Neural progenitor cell (in vitro differentiated cells): ENCODE measurements around the gene ACTL7B. TPM values are rescaled to one million over a fixed set of nuclear protein-coding genes. Genes with fewer than 3 reads are reported as not detected.

Experiments used
- DNase-seq: peaks from one replicate; pipeline ENCODE4 v3.0.0-alpha.2; 2016; ENCODE audit warnings: low spot score
- H2AFZ ChIP-seq: fragments of 200-600 bp; sonication (generic); replicated peaks from 2 replicates; pipeline ENCODE4 v1.6.1; 2016; ENCODE audit warnings: antibody characterized with exemption
- H3F3A ChIP-seq: fragments of 200-600 bp; sonication (generic); 2 replicates; pipeline ENCODE4 v1.6.1; 2016; ENCODE audit warnings: antibody characterized with exemption, low read depth
- H3K27ac ChIP-seq: fragments of 200-600 bp; sonication (generic); 2 replicates; pipeline ENCODE4 v1.5.1; 2016; ENCODE audit warnings: mild to moderate bottlenecking
- H3K27me3 ChIP-seq: fragments of 200-600 bp; sonication (generic); 2 replicates; pipeline ENCODE4 v1.6.1; 2016; ENCODE audit warnings: mild to moderate bottlenecking, moderate library complexity
- H3K36me3 ChIP-seq: fragments of 200-600 bp; sonication (generic); 2 replicates; pipeline ENCODE4 v1.5.1; 2016
- H3K4me1 ChIP-seq: fragments of 200-600 bp; sonication (generic); 2 replicates; pipeline ENCODE4 v1.6.1; 2016; ENCODE audit warnings: mixed run types
- H3K4me2 ChIP-seq: fragments of 200-600 bp; sonication (generic); 2 replicates; pipeline ENCODE4 v1.6.1; 2016
- H3K4me3 ChIP-seq: fragments of 200-600 bp; sonication (generic); 2 replicates; pipeline ENCODE4 v1.5.1; 2016
- H3K79me2 ChIP-seq: fragments of 200-600 bp; sonication (generic); 2 replicates; pipeline ENCODE4 v1.6.1; 2016; ENCODE audit warnings: low read depth
- H3K9ac ChIP-seq: fragments of 200-600 bp; sonication (generic); 2 replicates; pipeline ENCODE4 v1.6.1; 2016
- H3K9me3 ChIP-seq: fragments of 200-600 bp; sonication (generic); 2 replicates; pipeline ENCODE4 v1.5.1; 2016; ENCODE audit warnings: low read depth
- H4K20me1 ChIP-seq: fragments of 200-600 bp; sonication (generic); 2 replicates; pipeline ENCODE4 v1.6.1; 2016; ENCODE audit warnings: low read depth
- H3K27ac Mint-ChIP-seq: 3 replicates; pipeline ENCODE4 v1.8.0; 2021; ENCODE audit warnings: mixed read lengths
- H3K27me3 Mint-ChIP-seq: 2 replicates; pipeline ENCODE4 v1.8.0; 2022; ENCODE audit warnings: low read depth, mild to moderate bottlenecking, inconsistent platforms, moderate library complexity, mixed read lengths; ENCODE audit not compliant: insufficient read depth
- H3K36me3 Mint-ChIP-seq: 3 replicates; pipeline ENCODE4 v1.8.0; 2021; ENCODE audit warnings: mixed read lengths
- H3K4me1 Mint-ChIP-seq: 3 replicates; pipeline ENCODE4 v1.8.0; 2021; ENCODE audit warnings: mixed read lengths
- H3K4me3 Mint-ChIP-seq: 3 replicates; pipeline ENCODE4 v1.8.0; 2021; ENCODE audit warnings: mild to moderate bottlenecking, moderate library complexity, mixed read lengths
- H3K9me3 Mint-ChIP-seq: 3 replicates; pipeline ENCODE4 v1.8.0; 2020; ENCODE audit warnings: mixed read lengths
- EZH2 ChIP-seq: fragments of 200-600 bp; sonication (generic); IDR thresholded peaks from 2 replicates; pipeline ENCODE4 v1.6.1; 2017; ENCODE audit warnings: antibody characterized with exemption, mild to moderate bottlenecking, moderate library complexity
- EZH2phosphoT487 ChIP-seq: fragments of 200-600 bp; sonication (generic); IDR thresholded peaks from 2 replicates; pipeline ENCODE4 v1.6.1; 2017; ENCODE audit warnings: antibody characterized with exemption
- total RNA-seq: library from RNA; depleted of rRNA; stranded (reverse); fragments of >200 nt; gene quantifications from 2 replicates; pipeline ENCODE4 v1.2.3, GENCODE V29; 2015; ENCODE audit warnings: low replicate concordance
- TF ChIP-seq, protein P1 (sequence below): fragments of 200-600 bp; sonication (generic); IDR thresholded peaks from 2 replicates; pipeline ENCODE4 v1.5.1; 2017; ENCODE audit warnings: antibody characterized with exemption, mild to moderate bottlenecking

Gene ACTL7B
- total RNA-seq, 1 donor from 2014 or later, result not detected

DNA sequence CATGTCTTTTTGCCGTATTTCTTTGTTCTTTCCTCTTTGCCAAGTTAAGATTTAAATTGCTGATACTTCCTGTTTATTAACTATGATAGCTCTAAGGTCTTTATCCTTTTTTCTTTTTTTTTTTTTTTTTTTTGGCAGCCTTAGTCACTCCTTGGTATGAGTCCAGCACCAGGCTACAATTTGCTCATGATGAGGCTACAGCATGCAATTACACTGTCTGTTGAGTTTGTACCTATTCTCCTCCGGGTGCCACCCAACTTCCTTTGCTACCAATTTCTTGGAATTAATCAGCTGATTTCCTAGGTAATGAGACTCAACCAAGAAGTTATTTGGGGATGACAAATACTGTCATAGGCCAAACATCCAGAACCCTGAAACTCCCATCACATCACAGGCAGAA, 25.5 kb downstream of the ACTL7B start:
- no peaks in the 10 kb centered on the region for H3K79me2 ChIP-seq
- no peaks in the 10 kb centered on the region for H3K9me3 Mint-ChIP-seq
- no peak overlapping the region for H3K4me3 Mint-ChIP-seq
- TF ChIP-seq EZH2phosphoT487 (no peak), EZH2 (no peak)
- TF ChIP-seq, protein P1, sequence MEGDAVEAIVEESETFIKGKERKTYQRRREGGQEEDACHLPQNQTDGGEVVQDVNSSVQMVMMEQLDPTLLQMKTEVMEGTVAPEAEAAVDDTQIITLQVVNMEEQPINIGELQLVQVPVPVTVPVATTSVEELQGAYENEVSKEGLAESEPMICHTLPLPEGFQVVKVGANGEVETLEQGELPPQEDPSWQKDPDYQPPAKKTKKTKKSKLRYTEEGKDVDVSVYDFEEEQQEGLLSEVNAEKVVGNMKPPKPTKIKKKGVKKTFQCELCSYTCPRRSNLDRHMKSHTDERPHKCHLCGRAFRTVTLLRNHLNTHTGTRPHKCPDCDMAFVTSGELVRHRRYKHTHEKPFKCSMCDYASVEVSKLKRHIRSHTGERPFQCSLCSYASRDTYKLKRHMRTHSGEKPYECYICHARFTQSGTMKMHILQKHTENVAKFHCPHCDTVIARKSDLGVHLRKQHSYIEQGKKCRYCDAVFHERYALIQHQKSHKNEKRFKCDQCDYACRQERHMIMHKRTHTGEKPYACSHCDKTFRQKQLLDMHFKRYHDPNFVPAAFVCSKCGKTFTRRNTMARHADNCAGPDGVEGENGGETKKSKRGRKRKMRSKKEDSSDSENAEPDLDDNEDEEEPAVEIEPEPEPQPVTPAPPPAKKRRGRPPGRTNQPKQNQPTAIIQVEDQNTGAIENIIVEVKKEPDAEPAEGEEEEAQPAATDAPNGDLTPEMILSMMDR, result no peak
- no peaks in the 10 kb centered on the region for H3K4me1 ChIP-seq
- no peaks in the 10 kb centered on the region for H4K20me1 ChIP-seq
- no peak for DNase-seq
- H2AFZ ChIP-seq, result no peak overlapping the region
- H3K27ac ChIP-seq, result no peak overlapping the region
- H3F3A ChIP-seq, result no peaks in the 10 kb centered on the region
- no peak overlapping the region for H3K4me3 ChIP-seq
- H3K27ac Mint-ChIP-seq, result no peak overlapping the region
- peaks cover 3% of the 10 kb centered on the region for H3K27me3 Mint-ChIP-seq
- H3K36me3 Mint-ChIP-seq, result no peaks in the 10 kb centered on the region
- H3K4me2 ChIP-seq, result no peak overlapping the region
- no peaks in the 10 kb centered on the region for H3K4me1 Mint-ChIP-seq
- no peak overlapping the region for H3K9ac ChIP-seq
- H3K36me3 ChIP-seq, result no peaks in the 10 kb centered on the region
- H3K27me3 ChIP-seq, result no peaks in the 10 kb centered on the region
- no peaks in the 10 kb centered on the region for H3K9me3 ChIP-seq

DNA sequence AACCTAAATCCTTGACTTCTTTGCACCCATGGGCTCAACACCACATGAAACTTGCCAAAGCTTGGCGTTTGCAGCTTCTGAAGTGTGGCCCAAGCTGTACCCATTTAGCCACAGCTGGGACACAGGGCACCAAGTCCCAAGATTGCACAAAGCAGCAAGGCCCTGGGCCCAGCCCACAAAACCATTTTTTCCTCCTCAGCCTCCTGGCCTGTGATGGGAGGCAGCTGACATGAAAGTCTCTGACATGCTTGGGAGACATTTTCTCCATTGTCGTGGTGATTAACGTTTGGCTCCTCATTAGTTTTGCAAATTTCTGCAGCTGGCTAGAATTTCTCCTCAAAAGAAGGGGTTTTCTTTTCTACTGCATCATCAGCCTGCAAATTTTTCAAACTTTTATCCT, 32.0 kb downstream of the ACTL7B start:
- no peaks in the 10 kb centered on the region for H3K4me1 ChIP-seq
- no peak overlapping the region for H3K4me2 ChIP-seq
- DNase-seq, result no peak
- no peaks in the 10 kb centered on the region for H3K9me3 ChIP-seq
- H3K27me3 ChIP-seq, result no peaks in the 10 kb centered on the region
- H3K9ac ChIP-seq, result no peak overlapping the region
- no peak overlapping the region for H3K27ac Mint-ChIP-seq
- H3K36me3 Mint-ChIP-seq, result peaks cover 2% of the 10 kb centered on the region
- H3K79me2 ChIP-seq, result no peaks in the 10 kb centered on the region
- no peak overlapping the region for H3K27ac ChIP-seq
- no peaks in the 10 kb centered on the region for H3K27me3 Mint-ChIP-seq
- H3K9me3 Mint-ChIP-seq, result peaks cover 21% of the 10 kb centered on the region
- no peak overlapping the region for H2AFZ ChIP-seq
- TF ChIP-seq, protein P1, result no peak
- TF ChIP-seq EZH2 (no peak), EZH2phosphoT487 (no peak)
- no peaks in the 10 kb centered on the region for H4K20me1 ChIP-seq
- no peak overlapping the region for H3K4me3 Mint-ChIP-seq
- no peaks in the 10 kb centered on the region for H3K36me3 ChIP-seq
- H3K4me3 ChIP-seq, result no peak overlapping the region
- H3K4me1 Mint-ChIP-seq, result no peaks in the 10 kb centered on the region
- no peaks in the 10 kb centered on the region for H3F3A ChIP-seq

DNA sequence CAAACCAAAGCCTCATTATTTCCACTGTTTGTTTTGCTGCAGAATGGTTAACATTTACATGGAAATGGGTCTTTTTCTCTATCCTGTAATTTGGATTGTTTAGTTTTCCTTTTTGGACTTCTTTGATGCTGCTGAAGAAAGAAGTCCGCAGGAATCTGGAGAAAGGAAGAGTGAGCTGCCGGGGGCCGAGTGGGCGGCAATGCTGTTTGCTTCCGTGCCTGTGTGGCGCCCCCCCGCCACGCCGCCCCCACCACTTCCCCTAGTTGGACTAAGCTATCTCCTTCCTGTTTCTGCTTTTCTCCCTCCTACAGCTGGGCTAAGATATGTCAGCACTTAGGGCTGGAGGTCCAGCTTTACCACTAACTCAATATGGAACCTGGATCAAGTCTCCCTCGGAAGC, 39.7 kb downstream of the ACTL7B start:
- Mint-ChIP-seq H3K36me3 (no peaks in the 10 kb centered on the region), H3K4me1 (peaks cover 20% of the 10 kb centered on the region), H3K4me3 (no peak overlapping the region), H3K27ac (peak overlapping the region; percentile 51), H3K9me3 (peaks cover 7% of the 10 kb centered on the region), H3K27me3 (peaks cover 2% of the 10 kb centered on the region)
- H3K27me3 ChIP-seq, result no peaks in the 10 kb centered on the region
- H3F3A ChIP-seq, result no peaks in the 10 kb centered on the region
- H3K4me1 ChIP-seq, result peaks cover 7% of the 10 kb centered on the region
- H2AFZ ChIP-seq, result peak overlapping the region; percentile 79
- DNase-seq, result no peak
- H3K36me3 ChIP-seq, result no peaks in the 10 kb centered on the region
- no peak overlapping the region for H3K4me2 ChIP-seq
- H3K4me3 ChIP-seq, result no peak overlapping the region
- no peak overlapping the region for H3K27ac ChIP-seq
- H4K20me1 ChIP-seq, result no peaks in the 10 kb centered on the region
- TF ChIP-seq EZH2phosphoT487, result no peak
- TF ChIP-seq, protein P1, result no peak
- no peak for TF ChIP-seq EZH2
- H3K9me3 ChIP-seq, result no peaks in the 10 kb centered on the region
- no peak overlapping the region for H3K9ac ChIP-seq
- no peaks in the 10 kb centered on the region for H3K79me2 ChIP-seq
